Keratinocyte (primary cell): Measurements from ENCODE around the gene BRF1. TPM values are rescaled to one million over a fixed set of nuclear protein-coding genes. Genes with fewer than 3 reads are reported as not detected.
A peak's percentile ranks its signal among the peaks of the same experiment; 100 is the strongest.

Experiments used
- DNase-seq: peaks from one replicate; pipeline ENCODE4 v3.0.0-alpha.2; 2011; ENCODE audit warnings: low read depth, missing footprints, low spot score
- FAIRE-seq: peaks from 2 replicates; lab custom pipeline; 2011; peaks lifted over from hg19 to GRCh38; lab: Jason Lieb, UNC
- H2AFZ ChIP-seq: 2 replicates; pipeline ENCODE4 v1.6.0; 2012; ENCODE audit warnings: low read length, control low read depth, inconsistent platforms; ENCODE audit not compliant: control insufficient read depth
- H3K27ac ChIP-seq: 2 replicates; pipeline ENCODE4 v1.5.1; 2011; ENCODE audit warnings: low read length; ENCODE audit not compliant: control insufficient read depth, insufficient read depth
- H3K27me3 ChIP-seq: 3 replicates; pipeline ENCODE4 v1.6.0; 2011; ENCODE audit warnings: low read length; ENCODE audit not compliant: control insufficient read depth, insufficient read depth; ENCODE audit errors: extremely low read depth
- H3K36me3 ChIP-seq, 2 experiments: 2 replicates in 1 of 2; 3 replicates in 1 of 2; pipeline ENCODE4 v1.5.1; 2011; ENCODE audit warnings: low read length in 2 of 2, mild to moderate bottlenecking in 1 of 2; ENCODE audit not compliant: control insufficient read depth in 2 of 2, insufficient read depth in 2 of 2; ENCODE audit errors: extremely low read depth in 1 of 2
- H3K4me1 ChIP-seq: 3 replicates; pipeline ENCODE4 v1.5.1; 2011; ENCODE audit warnings: low read length; ENCODE audit not compliant: control insufficient read depth, insufficient read depth; ENCODE audit errors: extremely low read depth
- H3K4me2 ChIP-seq: 3 replicates; pipeline ENCODE4 v1.6.0; 2011; ENCODE audit warnings: low read depth, low read length; ENCODE audit not compliant: control insufficient read depth, insufficient read depth; ENCODE audit errors: extremely low read depth
- H3K4me3 ChIP-seq, 3 experiments: fragments of 200-600 bp in 1 of 3; sonication (generic) in 1 of 3; 2 replicates in 2 of 3; 3 replicates in 1 of 3; pipeline ENCODE4 v1.5.1; 2011 to 2016; ENCODE audit warnings: low read length in 3 of 3, mild to moderate bottlenecking in 3 of 3, control low read depth in 2 of 3, inconsistent platforms in 1 of 3, low read depth in 1 of 3, mixed read lengths in 1 of 3, mixed run types in 1 of 3, moderate library complexity in 1 of 3; ENCODE audit not compliant: control insufficient read depth in 2 of 3, insufficient read depth in 2 of 3; ENCODE audit errors: extremely low read depth in 1 of 3
- H3K79me2 ChIP-seq: 2 replicates; pipeline ENCODE4 v1.6.0; 2012; ENCODE audit warnings: low read length; ENCODE audit not compliant: control insufficient read depth, insufficient read depth
- H3K9ac ChIP-seq: 3 replicates; pipeline ENCODE4 v1.6.0; 2011; ENCODE audit warnings: low read length; ENCODE audit not compliant: control insufficient read depth, insufficient read depth; ENCODE audit errors: extremely low read depth
- H3K9me1 ChIP-seq: 3 replicates; pipeline ENCODE4 v1.6.0; 2011; ENCODE audit warnings: low read length; ENCODE audit not compliant: control insufficient read depth, insufficient read depth; ENCODE audit errors: extremely low read depth
- H3K9me3 ChIP-seq: 2 replicates; pipeline ENCODE4 v1.5.1; 2012; ENCODE audit warnings: low read depth, low read length; ENCODE audit not compliant: control insufficient read depth
- H4K20me1 ChIP-seq: 3 replicates; pipeline ENCODE4 v1.6.0; 2011; ENCODE audit warnings: low read length; ENCODE audit not compliant: control insufficient read depth, insufficient read depth; ENCODE audit errors: extremely low read depth
- EZH2 ChIP-seq: IDR thresholded peaks from one replicate; pipeline ENCODE4 v1.6.1; 2012; ENCODE audit warnings: inconsistent platforms, mild to moderate bottlenecking, low read length, moderate library complexity
- dilution Hi-C: fragments of 300-500 bp; cut with MboI; formaldehyde crosslinking; loops from one replicate; pipeline ENCODE4 v1.7.0; 2020; ENCODE audit warnings: low sequenced_read_pairs; ENCODE audit not compliant: extremely low pct_ligation_motif_present
- polyA plus RNA-seq, 5 experiments: library from polyadenylated mRNA; depleted of rRNA in 3 of 5; stranded (reverse) in 3 of 5; stranded (forward) in 1 of 5; unstranded in 1 of 5; fragments of >200 nt; gene quantifications; 1 replicate in 1 of 5; 2 replicates in 3 of 5; 3 replicates in 1 of 5; pipeline versions ENCODE4 v1.2.1 to v1.2.3, GENCODE V29; 2011 to 2012; ENCODE audit warnings: missing spikeins in 2 of 5, low read depth in 1 of 5, low replicate concordance in 1 of 5
- TF ChIP-seq, protein P1 (sequence below), 3 experiments: IDR thresholded peaks in 1 of 3; conservative IDR thresholded peaks in 1 of 3; optimal IDR thresholded peaks in 1 of 3; 2 replicates in 2 of 3; 3 replicates in 1 of 3; pipeline versions ENCODE3 to v1.5.1; 2011; ENCODE audit warnings: low read length in 3 of 3, mild to moderate bottlenecking in 3 of 3, moderate library complexity in 2 of 3, control low read depth in 1 of 3, inconsistent platforms in 1 of 3; ENCODE audit not compliant: insufficient read depth in 2 of 3; ENCODE audit errors: extremely low read depth in 1 of 3

The BRF1 gene
- polyA plus RNA-seq, 1 donor (not counting 4 experiments of a cell fraction or from before 2014, with no cell fraction given): 6.5 TPM

DNA sequence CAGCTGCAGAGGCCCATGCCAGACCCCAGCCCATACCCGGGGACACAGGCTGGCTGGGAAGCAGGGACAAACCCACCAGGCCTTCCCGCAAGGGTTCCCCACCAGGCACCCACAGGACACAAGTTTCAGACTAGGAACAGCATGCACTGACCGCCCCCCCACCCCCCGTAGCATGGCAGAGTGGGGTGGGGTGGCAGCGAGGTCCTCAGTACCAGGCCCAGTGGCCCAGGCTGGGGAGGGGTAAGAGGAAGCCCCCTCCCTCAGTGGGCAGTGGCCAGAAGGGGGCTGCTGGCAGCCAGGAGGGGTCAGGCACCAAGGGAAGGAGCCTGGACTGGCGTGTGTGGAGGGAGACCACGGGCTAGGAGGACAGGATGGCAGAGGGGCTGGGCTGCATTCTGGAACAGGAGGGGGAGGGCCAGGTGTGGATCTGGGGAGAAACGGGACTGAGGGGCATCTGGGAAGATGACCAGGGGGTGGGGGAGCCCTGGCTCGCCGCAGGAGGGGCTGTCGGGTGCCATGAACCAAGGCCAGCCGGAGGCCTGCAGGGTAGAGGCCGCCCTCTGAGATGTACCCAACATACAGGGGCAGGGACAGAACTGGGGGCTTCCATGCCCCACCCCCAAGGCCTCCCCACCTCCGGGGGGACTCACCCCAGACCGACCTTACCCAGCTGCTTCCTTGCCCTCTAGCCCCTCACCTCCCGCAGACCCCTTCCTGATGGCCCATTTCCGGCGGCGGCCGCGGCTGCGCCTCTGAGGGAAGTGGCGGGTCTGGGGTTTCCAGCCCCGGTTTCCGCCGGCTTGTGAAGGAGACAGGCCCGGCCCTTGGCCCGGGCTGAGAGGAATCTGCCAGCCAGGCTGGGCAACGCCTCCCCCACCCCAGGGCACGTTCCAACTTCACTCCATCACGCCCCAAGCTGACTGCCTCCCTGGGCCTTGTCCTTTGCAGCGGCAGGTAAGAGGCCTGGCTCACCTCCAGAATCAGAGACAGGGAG lies 126.6 kb downstream of the BRF1 start:
- Histone ChIP-seq H3K27me3 (peaks cover 9% of the 10 kb centered on the region), H3K4me1 (peaks cover 19% of the 10 kb centered on the region), H3K9ac (peak overlapping the region; percentile 18), H3K9me3 (no peaks in the 10 kb centered on the region), H3K4me3 (peak overlapping the region in 1 of 3 experiments; percentile 20), H3K9me1 (no peaks in the 10 kb centered on the region), H2AFZ (no peak overlapping the region), H3K36me3 (no peaks in the 10 kb centered on the region), H4K20me1 (no peaks in the 10 kb centered on the region), H3K4me2 (no peak overlapping the region), H3K27ac (no peak overlapping the region), H3K79me2 (no peaks in the 10 kb centered on the region)
- no peak for TF ChIP-seq EZH2
- TF ChIP-seq, protein P1, sequence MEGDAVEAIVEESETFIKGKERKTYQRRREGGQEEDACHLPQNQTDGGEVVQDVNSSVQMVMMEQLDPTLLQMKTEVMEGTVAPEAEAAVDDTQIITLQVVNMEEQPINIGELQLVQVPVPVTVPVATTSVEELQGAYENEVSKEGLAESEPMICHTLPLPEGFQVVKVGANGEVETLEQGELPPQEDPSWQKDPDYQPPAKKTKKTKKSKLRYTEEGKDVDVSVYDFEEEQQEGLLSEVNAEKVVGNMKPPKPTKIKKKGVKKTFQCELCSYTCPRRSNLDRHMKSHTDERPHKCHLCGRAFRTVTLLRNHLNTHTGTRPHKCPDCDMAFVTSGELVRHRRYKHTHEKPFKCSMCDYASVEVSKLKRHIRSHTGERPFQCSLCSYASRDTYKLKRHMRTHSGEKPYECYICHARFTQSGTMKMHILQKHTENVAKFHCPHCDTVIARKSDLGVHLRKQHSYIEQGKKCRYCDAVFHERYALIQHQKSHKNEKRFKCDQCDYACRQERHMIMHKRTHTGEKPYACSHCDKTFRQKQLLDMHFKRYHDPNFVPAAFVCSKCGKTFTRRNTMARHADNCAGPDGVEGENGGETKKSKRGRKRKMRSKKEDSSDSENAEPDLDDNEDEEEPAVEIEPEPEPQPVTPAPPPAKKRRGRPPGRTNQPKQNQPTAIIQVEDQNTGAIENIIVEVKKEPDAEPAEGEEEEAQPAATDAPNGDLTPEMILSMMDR (optimal IDR thresholded peaks at IDR 0.05 in 1 of 3, IDR thresholded peaks at IDR 0.05 in 1 of 3, conservative IDR thresholded peaks at IDR 0.05 in 1 of 3; ENCODE audit: extremely low read depth in 1 of 3, insufficient read depth in 2 of 3, low read length in 3 of 3): no peak
- dilution Hi-C loops: no loop called here
- DNase-seq: no peak
- peak; percentile 77 for FAIRE-seq

DNA sequence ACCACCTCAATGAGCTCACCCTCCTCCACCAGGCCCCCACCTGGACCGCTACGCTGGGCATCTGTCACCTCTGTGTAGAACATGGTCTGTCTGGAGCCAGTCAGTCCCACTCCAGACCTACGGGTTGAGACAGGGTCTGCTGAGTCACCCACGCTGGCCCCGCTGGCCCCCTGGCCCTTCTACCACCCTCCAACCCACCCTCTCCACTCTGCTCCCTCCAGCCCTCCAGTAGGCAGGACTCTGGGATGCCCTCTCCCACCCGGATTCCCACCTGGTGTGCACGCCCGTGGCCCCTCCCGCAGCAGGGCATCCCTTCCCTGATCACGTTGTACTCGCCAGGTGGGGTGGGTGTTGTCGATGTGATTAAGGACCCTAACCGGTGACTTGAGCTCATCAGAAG lies 127.7 kb downstream of the BRF1 start:
- Histone ChIP-seq H3K4me2 (no peak overlapping the region), H3K79me2 (no peaks in the 10 kb centered on the region), H3K36me3 (no peaks in the 10 kb centered on the region), H3K4me1 (peaks cover 19% of the 10 kb centered on the region), H3K27me3 (peaks cover 9% of the 10 kb centered on the region), H3K4me3 (no peak overlapping the region), H3K27ac (no peak overlapping the region), H3K9me1 (no peaks in the 10 kb centered on the region), H2AFZ (no peak overlapping the region), H3K9me3 (no peaks in the 10 kb centered on the region), H3K9ac (no peak overlapping the region), H4K20me1 (no peaks in the 10 kb centered on the region)
- no peak for TF ChIP-seq EZH2
- TF ChIP-seq, protein P1 (optimal IDR thresholded peaks at IDR 0.05 in 1 of 3, IDR thresholded peaks at IDR 0.05 in 1 of 3, conservative IDR thresholded peaks at IDR 0.05 in 1 of 3; ENCODE audit: extremely low read depth in 1 of 3, insufficient read depth in 2 of 3, low read length in 3 of 3): no peak
- DNase-seq (no peak), FAIRE-seq (no peak)
- dilution Hi-C loops: no loop called here
